ENCODE measurements around the gene HPN. TPM values are rescaled to one million over a fixed set of nuclear protein-coding genes. Genes with fewer than 3 reads are reported as not detected.

The HPN gene
- total RNA-seq, 1 experiment from 2014 or later, result not detected

- DNase-seq (ENCODE audit: low read depth), result no peak
These were observed 18.8 kb downstream of the HPN start for GRCh38 chr19:35060160-35060855.

- DNase-seq (ENCODE audit: low read depth), result peak; percentile 75
These were observed 20.3 kb downstream of the HPN start for GRCh38 chr19:35061583-35062373.

- DNase-seq (ENCODE audit: low read depth), result no peak
These were observed 21.4 kb downstream of the HPN start for GRCh38 chr19:35062942-35063341.

- peak; percentile 60 for DNase-seq (ENCODE audit: low read depth)
These were observed 22.7 kb downstream of the HPN start for GRCh38 chr19:35063940-35064818.

GRCh38 chr19:35065574-35065973 is 24.1 kb downstream of the HPN start:
- no peak for DNase-seq (ENCODE audit: low read depth)

- DNase-seq (ENCODE audit: low read depth), result no peak
These were observed 24.6 kb downstream of the HPN start for GRCh38 chr19:35066121-35066520.

- peak; percentile 74 for DNase-seq (ENCODE audit: low read depth)
These were observed 25.4 kb downstream of the HPN start for GRCh38 chr19:35066691-35067563.

GRCh38 chr19:35068941-35069634 is 27.6 kb downstream of the HPN start:
- DNase-seq (ENCODE audit: low read depth), result no peak

GRCh38 chr19:35069696-35070095 is 28.2 kb downstream of the HPN start:
- no peak for DNase-seq (ENCODE audit: low read depth)

GRCh38 chr19:35070471-35070870 is 28.9 kb downstream of the HPN start:
- no peak for DNase-seq (ENCODE audit: low read depth)

- DNase-seq (ENCODE audit: low read depth), result no peak
These were observed 32.0 kb downstream of the HPN start for GRCh38 chr19:35073516-35073915.

GRCh38 chr19:35073941-35074340 is 32.4 kb downstream of the HPN start:
- DNase-seq (ENCODE audit: low read depth), result no peak

- no peak for DNase-seq (ENCODE audit: low read depth)
These were observed 33.1 kb downstream of the HPN start for GRCh38 chr19:35074426-35075201.

GRCh38 chr19:35075202-35076025 is 33.9 kb downstream of the HPN start:
- DNase-seq (ENCODE audit: low read depth), result no peak

- no peak for DNase-seq (ENCODE audit: low read depth)
These were observed 34.5 kb downstream of the HPN start for GRCh38 chr19:35076026-35076370.

- DNase-seq (ENCODE audit: low read depth), result no peak
These were observed 35.1 kb downstream of the HPN start for GRCh38 chr19:35076657-35077056.

- DNase-seq (ENCODE audit: low read depth), result no peak
These were observed 36.1 kb downstream of the HPN start for GRCh38 chr19:35077411-35078223.

GRCh38 chr19:35079826-35080225 is 38.3 kb downstream of the HPN start:
- no peak for DNase-seq (ENCODE audit: low read depth)

Data from HT1080 (cell line).